K562 (cell line): ENCODE data around the gene BCL2L12. TPM values are rescaled to one million over a fixed set of nuclear protein-coding genes. Genes with fewer than 3 reads are reported as not detected.
A peak's percentile ranks its signal among the peaks of the same experiment; 100 is the strongest.

ENCODE experiments used
- HCFC1 ChIP-seq: IDR thresholded peaks from 2 replicates; pipeline ENCODE4 v1.6.1; 2012; ENCODE audit warnings: low read depth, low read length, improper control_type of control experiment
- HMGN3 ChIP-seq: IDR thresholded peaks from 2 replicates; pipeline ENCODE4 v1.6.1; 2011; ENCODE audit warnings: borderline replicate concordance, low read depth, mild to moderate bottlenecking, mixed read lengths, low read length; ENCODE audit not compliant: insufficient read length; ENCODE audit errors: extremely low read depth
- RB1 ChIP-seq: fragments of 450-650 bp; IDR thresholded peaks from 2 replicates; pipeline ENCODE4 v1.6.1; 2017; ENCODE audit warnings: low read depth, mild to moderate bottlenecking
- RBFOX2 ChIP-seq: fragments of 200-400 bp; formaldehyde crosslinking; IDR thresholded peaks from 2 replicates; pipeline ENCODE4 v1.6.1; 2017; ENCODE audit warnings: low read depth, mild to moderate bottlenecking, low read length, moderate library complexity
- SIRT6 ChIP-seq: IDR thresholded peaks from one replicate; pipeline ENCODE4 v1.6.1; 2012; ENCODE audit warnings: low read depth, mild to moderate bottlenecking, control low read depth, inconsistent platforms, low read length, moderate library complexity
- SIX5 ChIP-seq, 2 experiments: IDR thresholded peaks; 2 replicates each; pipeline ENCODE4 v1.6.1; 2011; ENCODE audit warnings: low read length in 2 of 2, borderline replicate concordance in 1 of 2, low read depth in 1 of 2, mild to moderate bottlenecking in 1 of 2, moderate library complexity in 1 of 2; ENCODE audit not compliant: insufficient read depth in 1 of 2
- TEAD4 ChIP-seq, 2 experiments: sonication (generic) in 1 of 2; formaldehyde crosslinking in 1 of 2; IDR thresholded peaks; 2 replicates each; pipeline versions ENCODE4 v1.6.1 to v1.8.0; 2012 to 2022; ENCODE audit warnings: borderline replicate concordance in 1 of 2, inconsistent platforms in 1 of 2, low read length in 1 of 2, mild to moderate bottlenecking in 1 of 2, missing genetic modification reagents in 1 of 2
- ZFX ChIP-seq: sonication (generic); formaldehyde crosslinking; IDR thresholded peaks from 2 replicates; pipeline ENCODE4 v1.8.0; 2022; ENCODE audit warnings: mild to moderate bottlenecking, missing genetic modification reagents, moderate library complexity
- ZNF143 ChIP-seq: sonication (generic); formaldehyde crosslinking; IDR thresholded peaks from 2 replicates; pipeline ENCODE4 v1.9.0; 2022; ENCODE audit warnings: mild to moderate bottlenecking, missing genetic modification reagents
- ZNF24 ChIP-seq: fragments of 450-650 bp; IDR thresholded peaks from 2 replicates; pipeline ENCODE4 v1.6.1; 2016
- ZSCAN29 ChIP-seq: fragments of 450-650 bp; IDR thresholded peaks from 2 replicates; pipeline ENCODE4 v1.6.1; 2017
- polyA plus RNA-seq, 8 experiments: library from polyadenylated mRNA; depleted of rRNA in 4 of 8; stranded (reverse) in 5 of 8; unstranded in 3 of 8; fragments of >200 nt; fragmentation: Nextera tagmentation in 2 of 8; fragmentation: Illumina TruSeq in 1 of 8; extraction: Ambion mirVana in 2 of 8; extraction: Trizol in 1 of 8; gene quantifications; 2 replicates each; pipeline versions ENCODE4 v1.2.1 to v1.2.3, GENCODE V29; 2011 to 2014; ENCODE audit warnings: inconsistent platforms in 1 of 8, missing spikeins in 1 of 8
- total RNA-seq, 7 experiments: library from RNA; depleted of rRNA in 6 of 7; stranded (reverse); fragments of >200 nt in 6 of 7; fragmentation: Illumina TruSeq in 2 of 7; extraction: Trizol in 2 of 7; gene quantifications; 2 replicates each; pipeline versions ENCODE4 v1.2.1 to v1.2.3, GENCODE V29; 2011 to 2021; ENCODE audit warnings: low replicate concordance in 1 of 7
- TF ChIP-seq, protein P1 (sequence below): IDR thresholded peaks from 2 replicates; pipeline ENCODE4 v1.6.1; 2011; ENCODE audit warnings: borderline replicate concordance, low read depth, mild to moderate bottlenecking, moderate library complexity, low read length; ENCODE audit not compliant: insufficient read depth, poor library complexity, severe bottlenecking
- TF ChIP-seq, protein P2 (sequence below): conservative IDR thresholded peaks from 2 replicates; pipeline ENCODE4 v1.6.1; 2011; ENCODE audit warnings: low read depth, mild to moderate bottlenecking, low read length; ENCODE audit not compliant: control insufficient read depth
- TF ChIP-seq, protein P3 (sequence below): fragments of 200-800 bp; sonication (Bioruptor generic); IDR thresholded peaks from 2 replicates; pipeline ENCODE4 v1.6.1; 2017; ENCODE audit warnings: missing genetic modification characterization, missing compliant biosample characterization
- TF ChIP-seq, protein P4 (sequence below): fragments of 450-650 bp; IDR thresholded peaks from 2 replicates; pipeline ENCODE4 v1.7.1; 2018; ENCODE audit warnings: mild to moderate bottlenecking, low read depth; ENCODE audit not compliant: partially characterized antibody
- TF ChIP-seq, protein P5 (sequence below), 3 experiments: IDR thresholded peaks in 2 of 3; conservative IDR thresholded peaks in 1 of 3; 2 replicates each; pipeline ENCODE4 v1.5.1; 2011 to 2012; ENCODE audit warnings: low read length in 3 of 3, mild to moderate bottlenecking in 3 of 3, control low read depth in 2 of 3, improper control_type of control experiment in 1 of 3, inconsistent platforms in 1 of 3, low read depth in 1 of 3, mixed read lengths in 1 of 3, moderate library complexity in 1 of 3; ENCODE audit not compliant: insufficient read depth in 2 of 3

BCL2L12 gene
- total and polyA plus RNA-seq, 9 of the 15 experiments (the other 6 are each of a cell fraction or from before 2014, with no cell fraction given): 7.4 to 263 (median 81.2) TPM

DNA sequence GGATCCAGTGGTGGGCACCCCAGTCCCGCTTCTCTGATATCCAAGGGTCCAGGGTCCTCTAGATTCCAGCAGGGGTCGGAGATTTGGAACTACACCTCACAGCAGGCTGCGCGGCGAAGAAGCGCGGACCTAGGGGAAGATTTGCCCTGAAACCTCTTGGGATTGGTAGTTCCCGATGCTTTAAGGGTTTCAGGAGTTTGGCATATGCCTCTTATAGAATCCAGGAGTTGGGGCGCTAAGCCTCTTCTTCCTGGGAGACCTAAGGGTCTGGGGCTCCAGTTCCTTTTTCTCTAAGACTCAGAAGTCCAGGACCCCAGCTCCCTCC lies 349 bp downstream of the BCL2L12 start (continued):
- TF ChIP-seq, protein P1, sequence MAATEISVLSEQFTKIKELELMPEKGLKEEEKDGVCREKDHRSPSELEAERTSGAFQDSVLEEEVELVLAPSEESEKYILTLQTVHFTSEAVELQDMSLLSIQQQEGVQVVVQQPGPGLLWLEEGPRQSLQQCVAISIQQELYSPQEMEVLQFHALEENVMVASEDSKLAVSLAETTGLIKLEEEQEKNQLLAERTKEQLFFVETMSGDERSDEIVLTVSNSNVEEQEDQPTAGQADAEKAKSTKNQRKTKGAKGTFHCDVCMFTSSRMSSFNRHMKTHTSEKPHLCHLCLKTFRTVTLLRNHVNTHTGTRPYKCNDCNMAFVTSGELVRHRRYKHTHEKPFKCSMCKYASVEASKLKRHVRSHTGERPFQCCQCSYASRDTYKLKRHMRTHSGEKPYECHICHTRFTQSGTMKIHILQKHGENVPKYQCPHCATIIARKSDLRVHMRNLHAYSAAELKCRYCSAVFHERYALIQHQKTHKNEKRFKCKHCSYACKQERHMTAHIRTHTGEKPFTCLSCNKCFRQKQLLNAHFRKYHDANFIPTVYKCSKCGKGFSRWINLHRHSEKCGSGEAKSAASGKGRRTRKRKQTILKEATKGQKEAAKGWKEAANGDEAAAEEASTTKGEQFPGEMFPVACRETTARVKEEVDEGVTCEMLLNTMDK: peak; percentile 80
- TF ChIP-seq ZSCAN29: no peak
- TF ChIP-seq TEAD4 (IDR thresholded peaks at IDR 0.05; ENCODE audit: low read length): peak; percentile 48
- TF ChIP-seq TEAD4 (CRISPR knock-in tag; IDR thresholded peaks at IDR 0.05; ENCODE audit: borderline replicate concordance): no peak
- peak; percentile 90 for TF ChIP-seq HCFC1
- TF ChIP-seq HMGN3: peak; percentile 3
- TF ChIP-seq SIX5 (IDR thresholded peaks at IDR 0.05; ENCODE audit: borderline replicate concordance in 1 of 2, insufficient read depth in 1 of 2, low read depth in 1 of 2, low read length in 2 of 2): peak; percentile 68; a peak in 3 of 4 replicates
- TF ChIP-seq, protein P2, sequence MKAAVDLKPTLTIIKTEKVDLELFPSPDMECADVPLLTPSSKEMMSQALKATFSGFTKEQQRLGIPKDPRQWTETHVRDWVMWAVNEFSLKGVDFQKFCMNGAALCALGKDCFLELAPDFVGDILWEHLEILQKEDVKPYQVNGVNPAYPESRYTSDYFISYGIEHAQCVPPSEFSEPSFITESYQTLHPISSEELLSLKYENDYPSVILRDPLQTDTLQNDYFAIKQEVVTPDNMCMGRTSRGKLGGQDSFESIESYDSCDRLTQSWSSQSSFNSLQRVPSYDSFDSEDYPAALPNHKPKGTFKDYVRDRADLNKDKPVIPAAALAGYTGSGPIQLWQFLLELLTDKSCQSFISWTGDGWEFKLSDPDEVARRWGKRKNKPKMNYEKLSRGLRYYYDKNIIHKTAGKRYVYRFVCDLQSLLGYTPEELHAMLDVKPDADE: peak; percentile 67; the same call in 1 of the 2 replicates
- TF ChIP-seq, protein P3, sequence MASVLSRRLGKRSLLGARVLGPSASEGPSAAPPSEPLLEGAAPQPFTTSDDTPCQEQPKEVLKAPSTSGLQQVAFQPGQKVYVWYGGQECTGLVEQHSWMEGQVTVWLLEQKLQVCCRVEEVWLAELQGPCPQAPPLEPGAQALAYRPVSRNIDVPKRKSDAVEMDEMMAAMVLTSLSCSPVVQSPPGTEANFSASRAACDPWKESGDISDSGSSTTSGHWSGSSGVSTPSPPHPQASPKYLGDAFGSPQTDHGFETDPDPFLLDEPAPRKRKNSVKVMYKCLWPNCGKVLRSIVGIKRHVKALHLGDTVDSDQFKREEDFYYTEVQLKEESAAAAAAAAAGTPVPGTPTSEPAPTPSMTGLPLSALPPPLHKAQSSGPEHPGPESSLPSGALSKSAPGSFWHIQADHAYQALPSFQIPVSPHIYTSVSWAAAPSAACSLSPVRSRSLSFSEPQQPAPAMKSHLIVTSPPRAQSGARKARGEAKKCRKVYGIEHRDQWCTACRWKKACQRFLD: no peak
- TF ChIP-seq ZNF24: peak; percentile 65; the same call in 1 of the 2 replicates
- no peak; the same call in none of the 2 replicates for TF ChIP-seq RBFOX2
- TF ChIP-seq, protein P4, sequence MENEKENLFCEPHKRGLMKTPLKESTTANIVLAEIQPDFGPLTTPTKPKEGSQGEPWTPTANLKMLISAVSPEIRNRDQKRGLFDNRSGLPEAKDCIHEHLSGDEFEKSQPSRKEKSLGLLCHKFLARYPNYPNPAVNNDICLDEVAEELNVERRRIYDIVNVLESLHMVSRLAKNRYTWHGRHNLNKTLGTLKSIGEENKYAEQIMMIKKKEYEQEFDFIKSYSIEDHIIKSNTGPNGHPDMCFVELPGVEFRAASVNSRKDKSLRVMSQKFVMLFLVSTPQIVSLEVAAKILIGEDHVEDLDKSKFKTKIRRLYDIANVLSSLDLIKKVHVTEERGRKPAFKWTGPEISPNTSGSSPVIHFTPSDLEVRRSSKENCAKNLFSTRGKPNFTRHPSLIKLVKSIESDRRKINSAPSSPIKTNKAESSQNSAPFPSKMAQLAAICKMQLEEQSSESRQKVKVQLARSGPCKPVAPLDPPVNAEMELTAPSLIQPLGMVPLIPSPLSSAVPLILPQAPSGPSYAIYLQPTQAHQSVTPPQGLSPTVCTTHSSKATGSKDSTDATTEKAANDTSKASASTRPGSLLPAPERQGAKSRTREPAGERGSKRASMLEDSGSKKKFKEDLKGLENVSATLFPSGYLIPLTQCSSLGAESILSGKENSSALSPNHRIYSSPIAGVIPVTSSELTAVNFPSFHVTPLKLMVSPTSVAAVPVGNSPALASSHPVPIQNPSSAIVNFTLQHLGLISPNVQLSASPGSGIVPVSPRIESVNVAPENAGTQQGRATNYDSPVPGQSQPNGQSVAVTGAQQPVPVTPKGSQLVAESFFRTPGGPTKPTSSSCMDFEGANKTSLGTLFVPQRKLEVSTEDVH: no peak
- TF ChIP-seq, protein P5, sequence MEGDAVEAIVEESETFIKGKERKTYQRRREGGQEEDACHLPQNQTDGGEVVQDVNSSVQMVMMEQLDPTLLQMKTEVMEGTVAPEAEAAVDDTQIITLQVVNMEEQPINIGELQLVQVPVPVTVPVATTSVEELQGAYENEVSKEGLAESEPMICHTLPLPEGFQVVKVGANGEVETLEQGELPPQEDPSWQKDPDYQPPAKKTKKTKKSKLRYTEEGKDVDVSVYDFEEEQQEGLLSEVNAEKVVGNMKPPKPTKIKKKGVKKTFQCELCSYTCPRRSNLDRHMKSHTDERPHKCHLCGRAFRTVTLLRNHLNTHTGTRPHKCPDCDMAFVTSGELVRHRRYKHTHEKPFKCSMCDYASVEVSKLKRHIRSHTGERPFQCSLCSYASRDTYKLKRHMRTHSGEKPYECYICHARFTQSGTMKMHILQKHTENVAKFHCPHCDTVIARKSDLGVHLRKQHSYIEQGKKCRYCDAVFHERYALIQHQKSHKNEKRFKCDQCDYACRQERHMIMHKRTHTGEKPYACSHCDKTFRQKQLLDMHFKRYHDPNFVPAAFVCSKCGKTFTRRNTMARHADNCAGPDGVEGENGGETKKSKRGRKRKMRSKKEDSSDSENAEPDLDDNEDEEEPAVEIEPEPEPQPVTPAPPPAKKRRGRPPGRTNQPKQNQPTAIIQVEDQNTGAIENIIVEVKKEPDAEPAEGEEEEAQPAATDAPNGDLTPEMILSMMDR (IDR thresholded peaks at IDR 0.05 in 2 of 3, conservative IDR thresholded peaks at IDR 0.05 in 1 of 3; ENCODE audit: insufficient read depth in 2 of 3, low read depth in 1 of 3, low read length in 3 of 3): peak in 1 of 3 experiments; percentile 11; a peak in 1 of 6 replicates
- TF ChIP-seq RB1: no peak
- TF ChIP-seq ZFX: peak; percentile 18
- peak; percentile 15; the same call in 1 of the 2 replicates for TF ChIP-seq ZNF143 (CRISPR knock-in tag)
- TF ChIP-seq SIRT6: no peak
